Ishikawa (cell line): ENCODE results near the gene NKX3-2.

Experiments used
- CEBPB ChIP-seq: IDR thresholded peaks from 2 replicates; pipeline ENCODE4 v1.6.1; 2012
- CREB1 ChIP-seq: IDR thresholded peaks from 2 replicates; pipeline ENCODE4 v1.6.1; 2012; ENCODE audit warnings: low read depth
- EGR1 ChIP-seq: IDR thresholded peaks from 2 replicates; pipeline ENCODE4 v1.6.1; 2012
- EP300 ChIP-seq: IDR thresholded peaks from 2 replicates; pipeline ENCODE4 v1.6.1; 2012; ENCODE audit warnings: borderline replicate concordance
- FOXM1 ChIP-seq: IDR thresholded peaks from 2 replicates; pipeline ENCODE4 v1.6.1; 2012; ENCODE audit warnings: low read depth, borderline replicate concordance
- NFIC ChIP-seq: IDR thresholded peaks from 2 replicates; pipeline ENCODE4 v1.6.1; 2012
- RAD21 ChIP-seq: IDR thresholded peaks from 2 replicates; pipeline ENCODE4 v1.6.1; 2012; ENCODE audit warnings: low read depth
- TAF1 ChIP-seq: IDR thresholded peaks from 2 replicates; pipeline ENCODE4 v1.6.1; 2012; ENCODE audit warnings: low read depth, mild to moderate bottlenecking
- TCF12 ChIP-seq: IDR thresholded peaks from 2 replicates; pipeline ENCODE4 v1.6.1; 2012; ENCODE audit warnings: low read depth
- TEAD4 ChIP-seq: IDR thresholded peaks from 2 replicates; pipeline ENCODE4 v1.6.1; 2012
- YY1 ChIP-seq: IDR thresholded peaks from 2 replicates; pipeline ENCODE4 v1.6.1; 2012; ENCODE audit warnings: low read depth
- ZBTB7A ChIP-seq: IDR thresholded peaks from 2 replicates; pipeline ENCODE4 v1.6.1; 2012; ENCODE audit warnings: low read depth
- TF ChIP-seq, protein P1 (sequence below): IDR thresholded peaks from 2 replicates; pipeline ENCODE4 v1.6.1; 2012
- TF ChIP-seq, protein P2 (sequence below): IDR thresholded peaks from 2 replicates; pipeline ENCODE4 v1.6.1; 2012
- TF ChIP-seq, protein P3 (sequence below): IDR thresholded peaks from 2 replicates; pipeline ENCODE4 v1.6.1; 2012; ENCODE audit warnings: low read depth, mild to moderate bottlenecking

NKX3-2 gene

DNA sequence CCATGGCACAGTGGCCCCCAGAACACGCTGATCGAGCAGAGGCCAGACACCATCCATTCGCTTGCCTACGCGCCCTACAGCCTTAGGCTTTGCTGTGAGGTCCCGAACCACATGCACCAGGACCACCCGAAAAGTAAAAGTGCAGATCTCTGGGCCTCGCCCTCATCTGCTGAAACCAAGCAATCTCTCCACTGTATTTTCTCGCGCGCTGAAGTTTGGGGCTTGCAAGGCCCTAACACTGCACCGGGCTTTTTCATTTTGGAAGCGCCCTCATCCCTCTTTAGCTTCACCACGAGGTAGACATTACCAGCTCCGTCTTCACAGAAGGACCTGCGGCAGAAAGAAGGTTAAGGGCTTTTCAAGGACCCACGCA lies 21.2 kb downstream of the NKX3-2 start:
- TF ChIP-seq TEAD4 (no peak), TAF1 (no peak), NFIC (no peak), CREB1 (no peak), TCF12 (no peak), YY1 (no peak), EGR1 (no peak), CEBPB (no peak)
- TF ChIP-seq, protein P1, sequence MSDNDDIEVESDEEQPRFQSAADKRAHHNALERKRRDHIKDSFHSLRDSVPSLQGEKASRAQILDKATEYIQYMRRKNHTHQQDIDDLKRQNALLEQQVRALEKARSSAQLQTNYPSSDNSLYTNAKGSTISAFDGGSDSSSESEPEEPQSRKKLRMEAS: no peak
- TF ChIP-seq, protein P2, sequence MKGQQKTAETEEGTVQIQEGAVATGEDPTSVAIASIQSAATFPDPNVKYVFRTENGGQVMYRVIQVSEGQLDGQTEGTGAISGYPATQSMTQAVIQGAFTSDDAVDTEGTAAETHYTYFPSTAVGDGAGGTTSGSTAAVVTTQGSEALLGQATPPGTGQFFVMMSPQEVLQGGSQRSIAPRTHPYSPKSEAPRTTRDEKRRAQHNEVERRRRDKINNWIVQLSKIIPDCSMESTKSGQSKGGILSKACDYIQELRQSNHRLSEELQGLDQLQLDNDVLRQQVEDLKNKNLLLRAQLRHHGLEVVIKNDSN: no peak
- TF ChIP-seq, protein P3, sequence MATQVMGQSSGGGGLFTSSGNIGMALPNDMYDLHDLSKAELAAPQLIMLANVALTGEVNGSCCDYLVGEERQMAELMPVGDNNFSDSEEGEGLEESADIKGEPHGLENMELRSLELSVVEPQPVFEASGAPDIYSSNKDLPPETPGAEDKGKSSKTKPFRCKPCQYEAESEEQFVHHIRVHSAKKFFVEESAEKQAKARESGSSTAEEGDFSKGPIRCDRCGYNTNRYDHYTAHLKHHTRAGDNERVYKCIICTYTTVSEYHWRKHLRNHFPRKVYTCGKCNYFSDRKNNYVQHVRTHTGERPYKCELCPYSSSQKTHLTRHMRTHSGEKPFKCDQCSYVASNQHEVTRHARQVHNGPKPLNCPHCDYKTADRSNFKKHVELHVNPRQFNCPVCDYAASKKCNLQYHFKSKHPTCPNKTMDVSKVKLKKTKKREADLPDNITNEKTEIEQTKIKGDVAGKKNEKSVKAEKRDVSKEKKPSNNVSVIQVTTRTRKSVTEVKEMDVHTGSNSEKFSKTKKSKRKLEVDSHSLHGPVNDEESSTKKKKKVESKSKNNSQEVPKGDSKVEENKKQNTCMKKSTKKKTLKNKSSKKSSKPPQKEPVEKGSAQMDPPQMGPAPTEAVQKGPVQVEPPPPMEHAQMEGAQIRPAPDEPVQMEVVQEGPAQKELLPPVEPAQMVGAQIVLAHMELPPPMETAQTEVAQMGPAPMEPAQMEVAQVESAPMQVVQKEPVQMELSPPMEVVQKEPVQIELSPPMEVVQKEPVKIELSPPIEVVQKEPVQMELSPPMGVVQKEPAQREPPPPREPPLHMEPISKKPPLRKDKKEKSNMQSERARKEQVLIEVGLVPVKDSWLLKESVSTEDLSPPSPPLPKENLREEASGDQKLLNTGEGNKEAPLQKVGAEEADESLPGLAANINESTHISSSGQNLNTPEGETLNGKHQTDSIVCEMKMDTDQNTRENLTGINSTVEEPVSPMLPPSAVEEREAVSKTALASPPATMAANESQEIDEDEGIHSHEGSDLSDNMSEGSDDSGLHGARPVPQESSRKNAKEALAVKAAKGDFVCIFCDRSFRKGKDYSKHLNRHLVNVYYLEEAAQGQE: no peak

DNA sequence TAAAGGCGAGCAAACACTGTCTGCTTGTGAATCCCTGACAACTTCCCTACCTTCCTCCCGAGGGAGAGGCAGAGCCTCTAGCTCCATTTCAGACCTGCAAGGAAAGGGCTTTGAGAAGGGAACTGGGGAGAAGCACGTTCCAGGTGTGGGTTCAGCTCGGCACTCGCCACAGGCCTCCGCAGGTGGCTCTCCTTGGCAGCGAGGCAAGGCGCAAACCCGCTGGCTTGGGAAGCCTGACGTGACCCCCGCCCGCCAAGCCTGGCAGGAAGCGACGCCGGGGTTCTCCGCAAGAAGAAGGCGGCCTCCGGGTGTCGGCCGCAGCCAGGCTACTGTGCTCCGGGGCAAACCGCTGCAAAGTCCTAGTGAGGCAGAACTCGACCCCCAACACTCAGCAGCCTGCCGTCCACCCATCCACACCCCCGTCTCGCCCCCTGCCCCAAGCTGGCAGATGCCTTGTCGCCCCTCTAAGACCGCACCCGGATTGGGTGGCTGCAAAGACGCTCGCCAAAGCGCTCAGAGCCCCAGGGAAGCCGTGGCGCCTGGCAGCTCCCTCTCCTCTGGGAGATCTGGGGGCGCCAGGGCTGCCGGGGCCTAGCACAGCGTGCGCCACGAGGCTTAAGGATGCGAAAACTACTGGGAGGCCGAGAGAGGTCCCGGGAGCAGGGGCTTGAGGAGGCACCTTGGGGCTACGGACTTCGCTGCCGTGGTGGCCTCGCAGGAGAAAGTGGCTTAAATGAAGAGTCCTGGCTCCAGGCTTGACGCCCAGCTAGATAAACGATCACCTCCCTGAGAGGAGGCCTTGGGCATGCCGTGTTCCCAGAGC lies 21.8 kb downstream of the NKX3-2 start:
- no peak for TF ChIP-seq EGR1
- TF ChIP-seq TAF1: no peak
- TF ChIP-seq, protein P2: no peak
- no peak for TF ChIP-seq CEBPB
- no peak for TF ChIP-seq RAD21
- TF ChIP-seq NFIC: no peak
- TF ChIP-seq TEAD4: no peak
- no peak for TF ChIP-seq ZBTB7A
- TF ChIP-seq FOXM1: no peak
- no peak for TF ChIP-seq EP300
- TF ChIP-seq, protein P1: no peak
- TF ChIP-seq, protein P3: no peak
- no peak for TF ChIP-seq TCF12
- no peak for TF ChIP-seq YY1

DNA sequence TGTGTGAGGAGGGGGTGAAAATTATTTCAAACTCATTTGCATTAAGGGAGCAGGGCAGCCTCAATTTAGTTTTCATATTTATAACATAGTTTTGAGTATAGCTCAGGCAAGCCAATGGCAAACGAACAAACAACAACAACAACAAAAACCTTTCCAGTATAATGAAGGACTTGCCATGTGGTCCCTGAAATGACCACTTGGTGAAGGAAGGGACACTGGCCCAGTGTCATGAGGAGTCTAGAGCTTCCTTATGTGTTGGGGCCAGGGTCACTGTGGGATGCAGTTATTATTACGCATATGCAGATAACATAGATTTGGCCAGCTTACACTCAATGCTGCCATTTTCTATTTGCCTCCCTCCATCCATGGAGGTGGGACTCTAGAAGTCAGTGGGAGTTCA lies 23.3 kb downstream of the NKX3-2 start:
- TF ChIP-seq EGR1: no peak
- no peak for TF ChIP-seq CREB1
- TF ChIP-seq, protein P1: no peak
- no peak for TF ChIP-seq TCF12
- TF ChIP-seq TEAD4: no peak
- TF ChIP-seq, protein P3: no peak
- TF ChIP-seq, protein P2: no peak
- no peak for TF ChIP-seq EP300

DNA sequence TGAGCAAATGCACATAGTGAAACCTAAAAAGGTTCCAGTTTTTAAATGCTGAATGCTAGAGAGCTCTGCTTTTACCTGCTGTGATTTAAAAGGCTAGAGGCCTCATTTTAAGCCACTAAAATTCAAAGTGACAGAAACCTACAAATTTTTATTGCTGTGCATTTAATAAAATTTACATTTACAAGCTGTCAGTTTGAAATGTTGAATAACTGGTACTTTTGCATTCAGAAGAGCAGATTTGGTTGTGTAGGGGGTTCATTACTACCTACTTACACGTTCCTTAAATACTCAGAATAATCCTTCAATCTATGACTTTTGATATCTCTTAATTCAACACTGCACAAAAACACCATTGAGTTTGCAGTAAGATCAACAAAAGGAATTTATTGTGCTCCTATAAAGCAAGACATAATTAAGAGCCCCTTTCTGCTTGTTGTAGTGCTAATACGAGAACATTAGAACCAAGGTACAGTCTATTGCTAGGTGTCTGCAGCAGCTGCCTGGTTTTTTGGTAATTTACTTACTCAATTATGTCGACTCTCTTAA lies 27.9 kb downstream of the NKX3-2 start:
- TF ChIP-seq EGR1 (no peak), ZBTB7A (no peak)
- TF ChIP-seq, protein P1: no peak
- TF ChIP-seq, protein P2: no peak
